ENCODE data around the gene CDC45. TPM values are rescaled to one million over a fixed set of nuclear protein-coding genes. Genes with fewer than 3 reads are reported as not detected.
A peak's percentile ranks its signal among the peaks of the same experiment; 100 is the strongest.

CDC45 gene
- total and polyA plus RNA-seq, 3 donors from 2014 or later: 38.8 to 47.2 (median 43.7) TPM

- peak; percentile 87 for DNase-seq
- no peaks in the 10 kb centered on the region for H3K9me3 ChIP-seq
Observed at GRCh38 chr22:19497245-19497644, 17.5 kb downstream of the CDC45 start.

DNA sequence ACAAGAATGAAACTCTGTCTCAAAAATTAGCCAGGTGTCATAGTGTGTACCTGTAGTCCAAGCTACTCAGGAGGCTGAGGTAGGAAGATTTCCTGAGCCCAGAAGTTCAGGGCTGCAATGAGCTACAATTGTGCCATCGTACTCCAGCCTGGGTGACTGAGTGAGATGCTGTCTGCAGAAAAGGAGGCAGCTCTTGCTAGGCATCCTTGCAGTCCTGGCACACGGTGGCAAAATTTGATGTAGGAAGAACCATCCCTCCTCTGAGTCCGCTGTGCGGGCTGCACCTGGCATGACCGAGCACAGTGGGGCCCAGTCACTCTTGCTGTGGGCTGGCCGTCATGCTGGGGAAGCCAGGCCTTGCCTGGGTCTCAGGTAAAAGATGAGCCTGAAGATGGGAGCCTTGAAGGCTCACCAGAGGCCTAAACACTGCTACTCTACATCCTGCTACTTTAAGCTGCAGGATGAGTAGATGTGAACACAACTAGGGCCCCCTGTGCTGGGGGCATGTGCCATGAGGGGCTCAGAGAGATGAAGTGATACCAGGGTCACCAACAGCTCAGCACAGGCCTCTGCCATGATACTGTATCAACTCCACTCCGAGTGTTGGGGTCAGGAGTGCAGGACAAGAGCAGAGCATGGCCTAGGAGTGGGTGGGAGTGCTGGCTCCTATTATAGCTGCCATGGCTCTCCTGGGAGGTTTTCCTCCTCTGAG is 18.6 kb downstream of the CDC45 start:
- intact Hi-C loops (cut with DNase I; ENCODE audit: low total_unique reads): no loop called here
- Histone ChIP-seq H3K9me3 (no peaks in the 10 kb centered on the region), H3K4me3 (no peak overlapping the region), H3K4me1 (no peaks in the 10 kb centered on the region), H3K36me3 (ENCODE audit: low read depth, missing control alignments) (no peaks in the 10 kb centered on the region), H3K27ac (no peak overlapping the region), H3K27me3 (no peaks in the 10 kb centered on the region)
- TF ChIP-seq CTCF (IDR thresholded peaks at IDR 0.05): no peak
- no peak for TF ChIP-seq POLR2A (IDR thresholded peaks at IDR 0.05)
- no peak for DNase-seq
- 95 to 98% methylated on average over 5 to 7 of the region's 7 CpGs for WGBS, 2 donors

More at GRCh38 chr22:19497245-19497644, 17.5 kb downstream of the CDC45 start:
- H3K36me3 ChIP-seq (ENCODE audit: low read depth, missing control alignments): no peaks in the 10 kb centered on the region
- TF ChIP-seq POLR2A (IDR thresholded peaks at IDR 0.05) (no peak), CTCF (IDR thresholded peaks at IDR 0.05) (no peak)
- H3K4me3 ChIP-seq: no peak overlapping the region
- intact Hi-C loops (cut with DNase I; ENCODE audit: low total_unique reads): no loop called here
- H3K27me3 ChIP-seq: no peaks in the 10 kb centered on the region
- no peaks in the 10 kb centered on the region for H3K4me1 ChIP-seq
- WGBS, 2 donors: 54 to 67% methylated on average over 3 of the region's 3 CpGs
- H3K27ac ChIP-seq: no peak overlapping the region

DNA sequence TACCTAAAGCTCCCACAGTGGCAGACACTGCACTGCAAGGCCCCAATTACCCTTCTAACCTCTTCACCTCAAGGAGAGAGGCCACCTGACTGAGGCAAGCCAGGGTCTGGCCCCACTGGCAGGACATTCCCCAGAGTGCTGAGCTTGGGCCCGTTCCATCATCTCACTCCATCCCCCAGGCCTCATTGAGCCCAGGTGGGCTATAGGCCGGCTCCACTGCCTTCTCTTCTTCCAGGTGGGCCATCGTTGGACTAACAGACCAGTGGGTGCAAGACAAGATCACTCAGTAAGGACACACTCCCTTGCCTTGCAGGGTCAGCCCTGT is 19.1 kb downstream of the CDC45 start:
- no peak for DNase-seq

GRCh38 chr22:19499236-19499879 is 19.6 kb downstream of the CDC45 start:
- H3K27me3 ChIP-seq: no peaks in the 10 kb centered on the region
- H3K36me3 ChIP-seq (ENCODE audit: low read depth, missing control alignments): no peaks in the 10 kb centered on the region
- no peak overlapping the region for H3K4me3 ChIP-seq
- intact Hi-C loops (cut with DNase I; ENCODE audit: low total_unique reads): no loop called here
- WGBS, 2 donors: 97 to 98% methylated on average over 4 to 7 of the region's 7 CpGs
- no peak overlapping the region for H3K27ac ChIP-seq
- H3K9me3 ChIP-seq: no peaks in the 10 kb centered on the region
- H3K4me1 ChIP-seq: no peaks in the 10 kb centered on the region
- no peak for DNase-seq
- TF ChIP-seq CTCF (IDR thresholded peaks at IDR 0.05): no peak
- no peak for TF ChIP-seq POLR2A (IDR thresholded peaks at IDR 0.05)

More for the DNA sequence above, 19.1 kb downstream of the CDC45 start:
- intact Hi-C loops (cut with DNase I; ENCODE audit: low total_unique reads): no loop called here
- H3K9me3 ChIP-seq: no peaks in the 10 kb centered on the region
- no peaks in the 10 kb centered on the region for H3K36me3 ChIP-seq (ENCODE audit: low read depth, missing control alignments)
- H3K4me3 ChIP-seq: no peak overlapping the region
- TF ChIP-seq CTCF (IDR thresholded peaks at IDR 0.05): no peak
- TF ChIP-seq POLR2A (IDR thresholded peaks at IDR 0.05): no peak
- WGBS, 2 donors: 92% methylated on average over 3 of the region's 3 CpGs; no CpG with 5 or more reads in 1 of the 2 donors
- no peaks in the 10 kb centered on the region for H3K4me1 ChIP-seq
- no peaks in the 10 kb centered on the region for H3K27me3 ChIP-seq
- no peak overlapping the region for H3K27ac ChIP-seq

DNA sequence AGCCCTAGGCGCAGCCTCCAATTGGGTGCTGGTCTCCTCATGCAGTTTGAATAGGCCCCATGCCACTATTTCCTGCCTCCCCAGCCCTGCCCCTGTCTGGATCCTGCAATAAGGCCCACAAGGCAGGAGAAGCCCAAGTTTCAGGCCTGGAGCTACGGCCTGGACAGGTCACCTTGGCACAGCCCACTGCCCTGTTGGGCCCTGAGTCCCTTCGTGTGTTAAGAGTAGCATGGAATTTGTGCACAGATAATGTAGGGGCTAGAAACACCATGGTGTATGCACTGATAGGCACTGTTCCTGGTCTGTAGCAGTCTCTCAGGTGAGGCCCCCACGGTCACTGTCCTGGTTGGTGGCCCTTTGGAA is 20.1 kb downstream of the CDC45 start:
- intact Hi-C loops (cut with DNase I; ENCODE audit: low total_unique reads): no loop called here
- no peaks in the 10 kb centered on the region for H3K4me1 ChIP-seq
- no peaks in the 10 kb centered on the region for H3K27me3 ChIP-seq
- DNase-seq: no peak
- TF ChIP-seq CTCF (IDR thresholded peaks at IDR 0.05): no peak
- TF ChIP-seq POLR2A (IDR thresholded peaks at IDR 0.05): no peak
- 96 to 100% methylated on average over 1 to 4 of the region's 4 CpGs for WGBS, 2 donors
- no peak overlapping the region for H3K4me3 ChIP-seq
- H3K9me3 ChIP-seq: no peaks in the 10 kb centered on the region
- no peaks in the 10 kb centered on the region for H3K36me3 ChIP-seq (ENCODE audit: low read depth, missing control alignments)
- H3K27ac ChIP-seq: no peak overlapping the region

Data from testis (tissue), 3 donors.